HG03378 (cell line): ENCODE results near the gene FMN1.
"Not testable (repeated sequence)": the region's sequence is repeated elsewhere in the genome, so short reads cannot be mapped to it uniquely, and the experiment has no call there.

Experiments used
- ATAC-seq: cut with Tn5 transposase; IDR thresholded peaks from one replicate; pipeline ENCODE4 v1.9.1; 2021; ENCODE audit warnings: mild to moderate bottlenecking, moderate library complexity; ENCODE audit not compliant: unreplicated experiment

Gene FMN1

GRCh38 chr15:32866454-32867312 is 327.8 kb downstream of the FMN1 start:
- no peak for ATAC-seq

DNA sequence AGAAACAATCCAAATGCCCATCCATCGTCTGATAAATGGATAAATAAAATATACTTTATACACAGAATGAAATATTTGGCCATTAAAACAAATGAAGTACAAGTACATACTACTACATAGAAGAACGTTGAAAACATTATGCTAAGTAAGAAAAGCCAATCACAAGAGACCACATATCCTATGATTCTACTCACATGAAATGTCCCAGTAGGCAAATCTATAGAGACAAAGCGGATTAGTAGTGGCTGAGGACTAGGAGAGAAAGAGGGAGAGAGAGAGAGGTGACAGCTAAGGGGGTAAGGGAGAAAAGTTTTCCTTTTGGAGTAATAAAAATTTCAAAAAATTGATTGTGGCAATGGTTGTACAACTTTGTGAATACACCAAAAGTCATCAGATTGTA is 329.7 kb downstream of the FMN1 start:
- no peak for ATAC-seq

DNA sequence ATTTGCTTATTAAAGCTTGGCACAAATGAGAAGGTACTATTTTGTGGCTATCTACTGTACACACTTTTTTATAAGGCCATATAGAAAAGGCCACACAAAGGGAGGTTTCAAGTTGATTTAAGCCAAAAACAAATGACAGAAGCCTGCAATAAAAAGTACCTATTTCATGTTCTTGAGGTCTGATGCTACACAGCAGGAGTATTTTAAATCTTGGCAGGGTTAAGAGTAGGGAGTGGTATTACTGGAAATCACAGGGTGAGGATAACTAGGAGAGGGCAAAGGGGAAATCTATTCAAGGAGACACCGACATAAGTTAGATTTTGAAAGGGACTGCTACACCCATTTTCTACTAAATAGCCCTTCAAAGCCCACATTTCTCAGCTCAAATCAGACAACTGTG is 330.5 kb downstream of the FMN1 start:
- no peak for ATAC-seq

GRCh38 chr15:32861761-32862160 is 332.8 kb downstream of the FMN1 start:
- ATAC-seq: no peak

DNA sequence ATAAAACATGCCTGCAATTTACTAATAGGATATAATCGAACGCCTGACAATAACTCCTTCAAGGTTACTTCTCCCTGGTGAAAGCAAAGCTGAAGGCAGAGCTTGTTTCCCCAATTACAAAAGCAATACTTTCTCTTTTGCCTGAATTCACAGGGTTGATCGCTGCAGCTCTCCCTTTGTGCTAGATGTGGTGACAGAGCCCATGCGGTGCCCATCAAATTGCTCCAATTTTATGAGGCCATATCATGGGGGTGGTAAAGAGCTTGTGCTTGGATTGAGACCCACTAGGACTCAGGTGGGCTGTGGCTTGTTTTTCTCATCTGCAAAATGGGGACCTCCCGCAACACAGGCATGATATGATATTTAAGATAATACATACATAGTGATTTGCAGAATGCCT is 333.3 kb downstream of the FMN1 start:
- ATAC-seq: no peak

DNA sequence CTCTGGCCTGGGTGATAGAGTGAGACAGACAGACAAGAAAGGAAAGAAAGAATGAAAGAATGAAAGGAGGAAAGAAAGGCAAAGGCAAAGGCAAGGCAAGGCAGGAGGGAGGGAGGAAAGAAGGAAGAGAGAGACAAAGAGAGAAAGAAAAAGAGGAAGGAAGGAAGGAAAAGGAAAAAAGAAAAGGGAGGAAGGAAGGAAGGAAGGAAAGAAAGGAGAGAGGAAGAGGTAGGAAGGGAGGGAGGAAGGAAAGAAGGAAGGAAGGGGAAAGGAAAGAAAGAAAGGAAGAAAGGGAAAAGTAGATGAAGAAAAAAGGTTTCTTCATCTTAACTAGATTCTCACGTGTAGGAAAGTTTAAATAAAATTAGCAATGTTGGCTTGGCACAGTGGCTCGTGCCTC is 334.5 kb downstream of the FMN1 start:
- ATAC-seq: no peak

DNA sequence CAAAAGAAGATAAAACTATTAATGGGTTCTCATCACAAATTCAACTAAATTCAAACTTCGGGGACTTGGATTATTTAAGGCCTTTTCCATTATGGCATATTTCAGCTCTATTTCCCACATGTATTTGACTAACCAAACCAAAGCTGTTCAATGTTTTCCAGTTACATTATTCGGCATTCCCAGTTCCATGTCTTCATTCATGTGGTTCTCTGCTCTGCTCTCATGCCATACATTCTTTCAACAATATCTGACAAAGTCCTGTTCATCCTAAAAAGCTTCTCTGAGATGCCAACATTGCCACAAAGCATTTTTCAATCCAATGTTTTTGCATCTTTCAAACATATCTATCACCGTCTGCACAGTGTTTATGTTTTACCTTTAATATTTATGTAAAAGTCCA is 335.3 kb downstream of the FMN1 start:
- ATAC-seq: no peak

GRCh38 chr15:32857732-32858131 is 336.8 kb downstream of the FMN1 start:
- no peak for ATAC-seq

DNA sequence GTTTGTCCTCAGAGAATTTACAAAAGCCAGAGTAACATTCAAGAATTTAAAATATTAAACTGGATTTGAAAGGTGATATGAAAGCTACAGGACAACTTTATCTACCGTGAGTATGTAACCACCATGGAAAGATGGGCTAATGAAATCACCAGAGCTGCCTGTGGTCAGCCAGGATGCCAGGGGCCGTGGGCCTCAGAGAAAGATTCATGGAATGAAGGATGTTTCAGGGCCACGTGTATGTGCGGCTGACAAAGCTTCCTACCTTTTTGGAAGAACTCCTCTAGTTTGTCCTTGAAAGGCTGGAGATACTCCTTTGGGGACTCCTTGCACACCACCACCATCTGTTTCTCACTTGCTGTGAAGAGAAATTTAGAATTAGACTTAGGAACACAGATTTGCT is 337.8 kb downstream of the FMN1 start:
- no peak for ATAC-seq

DNA sequence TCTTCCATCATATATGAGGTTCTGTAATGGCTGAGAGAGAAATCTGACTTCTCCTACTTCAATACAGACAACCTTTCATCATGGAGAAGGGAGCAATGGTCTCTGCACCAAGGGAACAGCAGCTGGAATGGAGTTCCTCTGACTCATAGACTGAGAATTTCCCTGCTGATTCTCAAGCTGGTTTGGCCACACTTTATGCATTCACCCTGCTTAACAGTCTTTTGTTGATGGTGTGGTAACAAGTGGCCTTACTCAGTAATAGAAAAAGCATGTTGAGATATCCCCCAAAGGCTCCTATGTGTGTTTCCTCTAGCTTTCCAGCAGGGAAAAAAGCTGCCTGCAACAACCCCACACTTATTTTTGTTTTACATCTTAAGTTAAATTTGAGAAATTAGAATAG is 338.6 kb downstream of the FMN1 start:
- ATAC-seq: no peak

DNA sequence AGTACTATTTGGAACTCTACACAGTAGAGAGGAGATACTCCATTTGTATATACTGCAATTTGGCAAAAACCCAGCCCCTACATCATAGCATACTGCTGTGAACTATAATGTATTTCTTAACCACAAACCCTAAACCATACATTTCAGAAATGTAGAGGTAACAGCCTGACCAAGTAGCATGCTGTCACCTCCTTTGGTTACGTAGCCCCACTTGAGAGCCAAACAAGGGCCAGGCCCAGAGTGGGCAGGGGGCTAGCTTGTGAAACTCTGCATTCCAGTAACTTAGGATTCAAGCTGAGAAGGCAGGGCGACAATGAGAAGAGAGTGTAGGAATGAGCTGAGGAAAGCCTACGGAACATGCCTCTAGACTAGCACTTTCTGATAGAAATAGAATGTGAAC is 340.9 kb downstream of the FMN1 start:
- no peak for ATAC-seq

GRCh38 chr15:32852771-32853170 is 341.7 kb downstream of the FMN1 start:
- no peak for ATAC-seq

GRCh38 chr15:32852017-32852416 is 342.5 kb downstream of the FMN1 start:
- no peak for ATAC-seq

GRCh38 chr15:32851572-32851971 is 342.9 kb downstream of the FMN1 start:
- no peak for ATAC-seq

GRCh38 chr15:32849769-32850668 is 344.5 kb downstream of the FMN1 start:
- no peak for ATAC-seq

GRCh38 chr15:32846671-32847070 is 347.8 kb downstream of the FMN1 start:
- not testable (repeated sequence) for ATAC-seq

DNA sequence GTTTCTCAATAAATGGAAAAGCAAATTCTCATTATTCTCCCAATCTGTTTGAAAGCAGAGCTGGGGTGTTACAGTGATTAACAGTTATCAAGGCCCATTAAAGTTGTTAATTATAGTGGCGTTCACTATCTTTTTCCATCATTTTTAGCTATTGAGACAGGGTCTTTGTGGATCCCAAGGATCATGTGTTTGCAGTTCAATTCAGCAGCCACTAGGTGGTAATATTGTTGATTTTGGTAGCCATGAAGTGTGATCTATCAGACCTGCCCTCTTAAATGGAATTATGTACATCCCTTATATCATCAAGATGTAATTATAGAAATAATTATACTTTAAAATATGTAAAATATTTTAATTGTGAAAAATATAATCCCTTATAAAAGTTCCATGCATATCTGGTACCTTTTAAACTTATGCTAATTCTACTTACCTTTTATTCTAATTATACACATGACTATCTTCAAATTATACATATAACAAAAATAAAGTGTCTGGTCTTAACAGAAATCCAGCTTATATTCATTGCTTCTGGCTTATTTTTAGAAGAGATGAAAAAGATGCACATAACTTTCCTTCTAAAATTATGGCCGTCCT is 350.3 kb downstream of the FMN1 start:
- ATAC-seq: no peak

DNA sequence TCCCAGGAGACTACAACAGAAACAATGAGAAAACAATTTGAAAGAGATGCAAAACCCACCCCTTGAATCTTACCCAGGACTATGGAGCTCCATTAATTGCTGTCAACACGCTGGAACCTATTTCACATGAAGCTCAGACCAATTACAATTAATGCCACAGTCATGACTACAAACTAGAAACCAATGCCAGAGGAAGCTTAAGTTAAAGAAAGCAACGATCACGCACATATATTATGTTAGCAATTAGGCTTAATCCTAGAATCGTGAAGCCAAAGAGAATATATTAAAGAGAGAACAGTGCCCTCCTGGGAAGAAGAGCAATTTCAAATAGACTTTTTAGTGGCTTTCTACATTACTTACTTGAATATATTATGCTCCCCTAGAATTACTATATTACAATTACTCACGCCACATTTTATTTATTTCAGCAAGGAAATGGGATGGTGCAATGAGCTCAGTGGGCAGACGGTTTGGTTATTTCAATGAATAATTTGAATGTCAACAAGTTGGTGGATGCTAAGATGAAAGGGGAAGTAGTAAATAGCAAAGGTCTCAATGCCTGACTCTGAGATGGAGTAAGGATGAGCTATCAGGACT is 351.2 kb downstream of the FMN1 start:
- no peak for ATAC-seq

DNA sequence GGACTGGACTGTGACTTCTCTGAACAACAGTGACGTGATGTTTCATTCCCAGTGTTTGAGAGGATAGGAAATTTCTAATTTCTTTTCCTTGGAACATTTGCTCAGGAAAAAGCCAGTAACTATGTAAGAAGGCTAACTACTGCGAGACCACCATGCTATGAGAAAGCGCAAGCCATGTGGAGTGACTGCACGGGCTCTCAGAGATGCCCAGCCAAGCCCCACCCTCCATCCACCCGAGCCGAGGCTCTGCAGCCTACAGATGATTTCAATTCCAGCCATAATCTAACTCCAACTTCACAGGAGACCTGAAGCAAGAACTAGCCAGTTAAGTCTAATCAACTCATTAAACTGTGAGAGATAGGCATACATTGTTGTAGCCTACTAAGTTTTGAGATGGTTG is 352.4 kb downstream of the FMN1 start:
- ATAC-seq: no peak

GRCh38 chr15:32840507-32841245 is 353.8 kb downstream of the FMN1 start:
- ATAC-seq: no peak

GRCh38 chr15:32838820-32839219 is 355.7 kb downstream of the FMN1 start:
- no peak for ATAC-seq
